BJ (cell line): Measurements from ENCODE around the gene EDN3. TPM values are rescaled to one million over a fixed set of nuclear protein-coding genes. Genes with fewer than 3 reads are reported as not detected.

ENCODE experiments used
- CTCF ChIA-PET: fragments of 350-600 bp; formaldehyde crosslinking; extraction: SDS; loops from one replicate; lab custom pipeline; 2021; ENCODE audit warnings: antibody characterized with exemption, inconsistent platforms; lab: Yijun Ruan, JAX
- POLR2A ChIA-PET: fragments of 300-600 bp; sonication (Branson Sonifier 250); formaldehyde crosslinking; extraction: SDS; loops from one replicate; lab custom pipeline; 2021; ENCODE audit warnings: antibody characterized with exemption; lab: Charles Lee
- DNase-seq: peaks from one replicate; pipeline ENCODE4 v3.0.0-alpha.2; 2011; ENCODE audit warnings: low read depth
- H3K27me3 ChIP-seq: 2 replicates; pipeline ENCODE4 v1.6.0; 2011; ENCODE audit warnings: low read length; ENCODE audit not compliant: control insufficient read depth, insufficient read depth
- H3K36me3 ChIP-seq: 2 replicates; pipeline ENCODE4 v1.5.1; 2011; ENCODE audit warnings: low read length; ENCODE audit not compliant: control insufficient read depth, insufficient read depth
- H3K4me3 ChIP-seq: 2 replicates; pipeline ENCODE4 v1.5.1; 2011; ENCODE audit warnings: low read depth, mild to moderate bottlenecking, control low read depth, low read length
- polyA minus RNA-seq: library from RNA; depleted of rRNA, polyadenylated mRNA; stranded (reverse); fragments of >200 nt; gene quantifications from 2 replicates; pipeline ENCODE4 v1.2.3, GENCODE V29; 2011; rRNA and poly(A)+ RNA removed
- polyA plus RNA-seq: library from polyadenylated mRNA; depleted of rRNA; stranded (reverse); fragments of >200 nt; gene quantifications from 2 replicates; pipeline ENCODE4 v1.2.3, GENCODE V29; 2011; rRNA removed
- TF ChIP-seq, protein P1 (sequence below): IDR thresholded peaks from 2 replicates; pipeline ENCODE4 v1.5.1; 2011; ENCODE audit warnings: low read depth, mild to moderate bottlenecking, control low read depth, inconsistent platforms, low read length, moderate library complexity; ENCODE audit not compliant: insufficient read depth

The EDN3 gene, protein sequence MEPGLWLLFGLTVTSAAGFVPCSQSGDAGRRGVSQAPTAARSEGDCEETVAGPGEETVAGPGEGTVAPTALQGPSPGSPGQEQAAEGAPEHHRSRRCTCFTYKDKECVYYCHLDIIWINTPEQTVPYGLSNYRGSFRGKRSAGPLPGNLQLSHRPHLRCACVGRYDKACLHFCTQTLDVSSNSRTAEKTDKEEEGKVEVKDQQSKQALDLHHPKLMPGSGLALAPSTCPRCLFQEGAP
- polyA plus RNA-seq, result not detected in 2 replicates
- polyA minus RNA-seq, result not detected in 2 replicates

DNA sequence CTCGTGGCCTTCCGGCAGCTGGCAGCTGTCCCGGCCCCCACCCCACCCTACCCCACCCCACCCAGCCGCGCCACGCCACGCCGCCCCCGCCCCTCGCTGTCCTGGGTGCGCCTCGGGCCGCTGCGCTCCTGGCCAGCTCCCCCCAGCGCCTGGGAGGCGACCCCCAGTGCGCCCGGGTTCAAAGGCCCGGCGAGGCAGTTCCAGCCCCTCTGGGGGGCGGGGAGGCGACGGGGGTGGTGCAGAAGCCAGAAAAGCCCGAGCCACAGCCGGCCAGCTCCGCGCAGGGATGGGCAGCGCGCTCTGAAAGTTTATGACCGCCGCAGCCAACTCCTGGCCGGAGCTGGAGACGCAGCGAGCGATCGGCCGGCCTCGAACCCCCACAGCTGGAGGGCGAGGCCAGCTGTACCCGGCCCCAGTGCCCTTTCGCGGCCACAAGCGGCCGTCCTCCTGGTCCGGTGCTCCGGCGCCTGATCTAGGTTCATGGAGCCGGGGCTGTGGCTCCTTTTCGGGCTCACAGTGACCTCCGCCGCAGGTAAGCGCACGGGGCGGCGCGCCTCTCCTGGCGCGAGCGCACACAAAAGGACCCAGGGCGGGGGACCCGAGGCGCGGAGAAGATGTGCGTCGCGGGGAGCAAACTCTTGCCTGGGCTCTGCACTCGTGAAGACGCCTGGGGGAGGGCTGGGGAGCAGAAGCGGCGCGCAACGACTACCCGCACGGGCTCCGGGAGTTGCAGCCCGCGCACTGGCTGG, at the start of gene EDN3:
EDN3 (plus strand) TSS at position 279 of the 749 bp plus-strand sequence; CDS start at position 481, 202 bp downstream.
- TF ChIP-seq, protein P1, sequence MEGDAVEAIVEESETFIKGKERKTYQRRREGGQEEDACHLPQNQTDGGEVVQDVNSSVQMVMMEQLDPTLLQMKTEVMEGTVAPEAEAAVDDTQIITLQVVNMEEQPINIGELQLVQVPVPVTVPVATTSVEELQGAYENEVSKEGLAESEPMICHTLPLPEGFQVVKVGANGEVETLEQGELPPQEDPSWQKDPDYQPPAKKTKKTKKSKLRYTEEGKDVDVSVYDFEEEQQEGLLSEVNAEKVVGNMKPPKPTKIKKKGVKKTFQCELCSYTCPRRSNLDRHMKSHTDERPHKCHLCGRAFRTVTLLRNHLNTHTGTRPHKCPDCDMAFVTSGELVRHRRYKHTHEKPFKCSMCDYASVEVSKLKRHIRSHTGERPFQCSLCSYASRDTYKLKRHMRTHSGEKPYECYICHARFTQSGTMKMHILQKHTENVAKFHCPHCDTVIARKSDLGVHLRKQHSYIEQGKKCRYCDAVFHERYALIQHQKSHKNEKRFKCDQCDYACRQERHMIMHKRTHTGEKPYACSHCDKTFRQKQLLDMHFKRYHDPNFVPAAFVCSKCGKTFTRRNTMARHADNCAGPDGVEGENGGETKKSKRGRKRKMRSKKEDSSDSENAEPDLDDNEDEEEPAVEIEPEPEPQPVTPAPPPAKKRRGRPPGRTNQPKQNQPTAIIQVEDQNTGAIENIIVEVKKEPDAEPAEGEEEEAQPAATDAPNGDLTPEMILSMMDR, result no peak
- POLR2A ChIA-PET, result no interaction called here
- DNase-seq, result no peak

DNA sequence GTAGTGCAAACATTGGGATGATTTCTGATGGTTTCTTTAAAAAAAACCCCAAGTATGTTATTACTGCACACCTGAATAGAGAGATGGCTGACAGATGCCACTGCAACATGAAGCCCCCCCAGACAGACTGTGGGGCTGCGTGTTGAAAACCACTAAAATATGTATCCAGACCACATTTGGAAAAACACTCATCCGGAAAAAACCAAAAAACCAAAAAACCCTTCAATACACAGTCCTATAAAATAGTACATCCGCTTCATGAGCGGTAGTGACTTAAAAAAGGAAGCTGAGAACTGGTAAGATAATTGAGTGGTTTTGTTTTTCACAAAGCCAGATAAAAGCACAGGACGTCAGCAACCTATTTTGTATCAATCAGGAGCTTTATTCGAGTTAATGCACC, 47.1 kb upstream of the EDN3 start:
- ChIA-PET POLR2A (no interaction called here), CTCF (no interaction called here)
- Histone ChIP-seq H3K36me3 (no peaks in the 10 kb centered on the region), H3K4me3 (no peak overlapping the region), H3K27me3 (no peaks in the 10 kb centered on the region)
- DNase-seq, result no peak
- TF ChIP-seq, protein P1, result no peak

More for the DNA sequence above, at the start of gene EDN3:
- CTCF ChIA-PET, result no interaction called here
- Histone ChIP-seq H3K4me3 (no peak within 1 kb of the TSS), H3K27me3 (no peaks in the 10 kb centered on the region), H3K36me3 (no peaks in the 10 kb centered on the region)

DNA sequence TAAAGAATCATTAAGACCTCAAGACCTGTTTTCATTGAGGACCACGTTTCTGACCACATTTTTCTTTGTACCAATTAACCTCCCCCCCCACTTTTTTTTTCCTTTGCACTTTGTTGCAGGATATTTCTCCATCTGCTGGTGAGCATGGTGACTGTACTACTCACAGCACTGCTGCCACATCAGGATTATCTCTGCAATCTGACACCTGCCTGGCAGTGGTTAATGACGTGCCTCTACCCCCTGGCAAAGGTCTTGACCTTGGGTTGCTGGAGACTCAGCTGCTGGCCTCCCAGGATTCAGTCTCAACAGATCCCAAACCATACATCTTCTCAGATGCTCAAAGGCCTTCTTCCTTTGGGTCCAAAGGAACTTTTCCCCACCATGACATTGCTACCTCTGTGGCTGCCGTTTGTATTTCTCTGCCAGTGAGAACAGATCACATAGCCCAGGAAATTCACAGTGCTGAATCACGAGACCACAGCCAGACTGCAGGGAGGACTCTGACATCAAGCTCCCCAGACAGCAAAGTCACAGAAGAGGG, 46.6 kb upstream of the EDN3 start:
- TF ChIP-seq, protein P1, result no peak
- Histone ChIP-seq H3K36me3 (no peaks in the 10 kb centered on the region), H3K4me3 (no peak overlapping the region), H3K27me3 (no peaks in the 10 kb centered on the region)
- CTCF ChIA-PET, result interaction anchor here (0.6 kb wide), 1 partner anchor 16 kb away, joined by 4 read pairs; no protein-coding TSS in a partner anchor
- POLR2A ChIA-PET, result no interaction called here
- DNase-seq, result no peak

DNA sequence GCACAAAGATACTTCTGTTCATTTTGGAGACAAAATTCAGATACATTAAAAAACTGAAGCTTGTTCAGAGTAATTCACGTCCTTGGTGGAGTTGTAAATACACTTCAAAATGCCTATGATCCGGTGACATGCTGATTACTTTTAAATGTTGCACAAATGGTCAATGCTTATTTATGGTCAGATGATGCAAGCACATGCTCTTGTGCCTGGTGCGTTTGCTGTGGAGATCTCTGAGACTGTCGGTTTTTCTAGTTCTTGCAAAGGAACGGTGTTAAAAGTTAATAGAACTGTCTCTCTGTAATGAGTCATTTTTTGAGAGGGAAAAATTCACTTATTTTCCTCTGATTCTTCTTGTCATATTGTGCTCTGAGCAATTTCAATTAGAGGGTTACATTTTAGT, 45.2 kb upstream of the EDN3 start:
- no peaks in the 10 kb centered on the region for H3K36me3 ChIP-seq
- no peak for DNase-seq
- TF ChIP-seq, protein P1, result no peak
- no peak overlapping the region for H3K4me3 ChIP-seq
- H3K27me3 ChIP-seq, result no peaks in the 10 kb centered on the region
- CTCF ChIA-PET, result no interaction called here
- POLR2A ChIA-PET, result no interaction called here

DNA sequence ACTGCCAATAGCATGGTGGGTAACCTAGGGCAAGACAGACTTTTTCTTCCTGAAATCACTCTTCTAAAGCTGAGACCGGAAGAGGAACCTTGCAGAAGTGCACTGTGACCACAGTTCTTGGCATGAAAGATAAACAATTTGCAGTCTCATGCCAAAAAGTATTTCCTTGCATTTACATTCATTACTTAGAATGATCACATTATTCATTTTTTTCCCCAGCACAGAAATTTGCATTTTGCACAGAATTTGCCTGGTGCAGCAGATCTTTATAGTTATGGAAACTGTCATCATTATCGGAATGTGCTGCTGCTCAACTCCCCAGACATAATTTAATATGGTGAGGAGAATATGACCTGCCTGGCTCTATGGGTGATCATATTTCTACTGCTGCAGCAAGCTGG, 42.2 kb upstream of the EDN3 start:
- TF ChIP-seq, protein P1, result no peak
- DNase-seq, result no peak
- H3K4me3 ChIP-seq, result no peak overlapping the region
- ChIA-PET CTCF (no interaction called here), POLR2A (no interaction called here)
- H3K36me3 ChIP-seq, result no peaks in the 10 kb centered on the region
- no peaks in the 10 kb centered on the region for H3K27me3 ChIP-seq
